ENCODE results near the gene ATP9A.

The ATP9A gene

GRCh38 chr20:51812861-51813260 is 44.7 kb upstream of the ATP9A start:
- no peak for TF ChIP-seq EZH2 (IDR thresholded peaks at IDR 0.05; ENCODE audit: borderline replicate concordance, low read length)
- TF ChIP-seq, protein P1, sequence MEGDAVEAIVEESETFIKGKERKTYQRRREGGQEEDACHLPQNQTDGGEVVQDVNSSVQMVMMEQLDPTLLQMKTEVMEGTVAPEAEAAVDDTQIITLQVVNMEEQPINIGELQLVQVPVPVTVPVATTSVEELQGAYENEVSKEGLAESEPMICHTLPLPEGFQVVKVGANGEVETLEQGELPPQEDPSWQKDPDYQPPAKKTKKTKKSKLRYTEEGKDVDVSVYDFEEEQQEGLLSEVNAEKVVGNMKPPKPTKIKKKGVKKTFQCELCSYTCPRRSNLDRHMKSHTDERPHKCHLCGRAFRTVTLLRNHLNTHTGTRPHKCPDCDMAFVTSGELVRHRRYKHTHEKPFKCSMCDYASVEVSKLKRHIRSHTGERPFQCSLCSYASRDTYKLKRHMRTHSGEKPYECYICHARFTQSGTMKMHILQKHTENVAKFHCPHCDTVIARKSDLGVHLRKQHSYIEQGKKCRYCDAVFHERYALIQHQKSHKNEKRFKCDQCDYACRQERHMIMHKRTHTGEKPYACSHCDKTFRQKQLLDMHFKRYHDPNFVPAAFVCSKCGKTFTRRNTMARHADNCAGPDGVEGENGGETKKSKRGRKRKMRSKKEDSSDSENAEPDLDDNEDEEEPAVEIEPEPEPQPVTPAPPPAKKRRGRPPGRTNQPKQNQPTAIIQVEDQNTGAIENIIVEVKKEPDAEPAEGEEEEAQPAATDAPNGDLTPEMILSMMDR (IDR thresholded peaks at IDR 0.05; ENCODE audit: low read length), result no peak

GRCh38 chr20:51811514-51812128 is 43.4 kb upstream of the ATP9A start:
- Histone ChIP-seq H4K20me1 (ENCODE audit: insufficient read depth, low read length) (no peaks in the 10 kb centered on the region), H3F3A (ENCODE audit: insufficient read depth, low read length) (no peaks in the 10 kb centered on the region), H3K9me2 (ENCODE audit: low read depth, low read length) (no peaks in the 10 kb centered on the region), H3K36me3 (ENCODE audit: insufficient read depth, low read length) (no peaks in the 10 kb centered on the region), H3K79me2 (ENCODE audit: insufficient read depth, low read length) (no peaks in the 10 kb centered on the region), H3K4me3 (ENCODE audit: low read depth, low read length, poor library complexity, severe bottlenecking) (no peak overlapping the region), H3K27ac (ENCODE audit: low read depth, low read length, poor library complexity, severe bottlenecking) (no peak overlapping the region), H3K27me3 (ENCODE audit: insufficient read depth, low read length) (no peaks in the 10 kb centered on the region), H3K9ac (ENCODE audit: low read length) (no peak overlapping the region), H3K9me3 (ENCODE audit: low read length) (no peaks in the 10 kb centered on the region), H3K4me1 (ENCODE audit: insufficient read depth, low read length, severe bottlenecking) (no peaks in the 10 kb centered on the region), H2AFZ (ENCODE audit: low read length) (no peak overlapping the region), H3K4me2 (ENCODE audit: low read length) (no peak overlapping the region)
- no peak for TF ChIP-seq EZH2 (IDR thresholded peaks at IDR 0.05; ENCODE audit: borderline replicate concordance, low read length)
- TF ChIP-seq, protein P1 (IDR thresholded peaks at IDR 0.05; ENCODE audit: low read length), result no peak

More at GRCh38 chr20:51812861-51813260, 44.7 kb upstream of the ATP9A start:
- H3K4me2 ChIP-seq (ENCODE audit: low read length), result no peak overlapping the region
- H3K9me3 ChIP-seq (ENCODE audit: low read length), result no peaks in the 10 kb centered on the region
- no peak overlapping the region for H3K27ac ChIP-seq (ENCODE audit: low read depth, low read length, poor library complexity, severe bottlenecking)
- H3F3A ChIP-seq (ENCODE audit: insufficient read depth, low read length), result no peaks in the 10 kb centered on the region
- no peaks in the 10 kb centered on the region for H4K20me1 ChIP-seq (ENCODE audit: insufficient read depth, low read length)
- H3K9me2 ChIP-seq (ENCODE audit: low read depth, low read length), result no peaks in the 10 kb centered on the region
- no peak overlapping the region for H3K9ac ChIP-seq (ENCODE audit: low read length)
- no peaks in the 10 kb centered on the region for H3K4me1 ChIP-seq (ENCODE audit: insufficient read depth, low read length, severe bottlenecking)
- no peaks in the 10 kb centered on the region for H3K79me2 ChIP-seq (ENCODE audit: insufficient read depth, low read length)
- H3K36me3 ChIP-seq (ENCODE audit: insufficient read depth, low read length), result no peaks in the 10 kb centered on the region
- no peaks in the 10 kb centered on the region for H3K27me3 ChIP-seq (ENCODE audit: insufficient read depth, low read length)
- H3K4me3 ChIP-seq (ENCODE audit: low read depth, low read length, poor library complexity, severe bottlenecking), result no peak overlapping the region
- no peak overlapping the region for H2AFZ ChIP-seq (ENCODE audit: low read length)

DNA sequence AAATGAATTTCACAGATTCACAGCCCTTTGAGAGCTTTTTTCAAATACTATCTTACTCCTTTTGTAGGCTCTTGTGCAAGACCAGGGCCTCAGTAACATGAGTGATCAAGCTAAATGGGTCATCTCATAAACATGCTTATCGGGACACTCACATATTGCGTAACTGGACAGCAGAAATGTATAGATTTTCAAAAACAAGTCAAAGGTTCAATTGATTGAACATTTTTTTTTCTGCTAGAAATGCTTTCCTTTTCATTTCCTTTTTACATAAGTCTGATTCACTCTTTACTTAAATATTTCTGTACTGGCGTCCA is 42.8 kb upstream of the ATP9A start:
- Histone ChIP-seq H3K4me2 (ENCODE audit: low read length) (no peak overlapping the region), H3K27me3 (ENCODE audit: insufficient read depth, low read length) (no peaks in the 10 kb centered on the region), H4K20me1 (ENCODE audit: insufficient read depth, low read length) (no peaks in the 10 kb centered on the region), H3K4me1 (ENCODE audit: insufficient read depth, low read length, severe bottlenecking) (no peaks in the 10 kb centered on the region), H3K79me2 (ENCODE audit: insufficient read depth, low read length) (no peaks in the 10 kb centered on the region), H2AFZ (ENCODE audit: low read length) (no peak overlapping the region), H3K27ac (ENCODE audit: low read depth, low read length, poor library complexity, severe bottlenecking) (no peak overlapping the region), H3K9me3 (ENCODE audit: low read length) (no peaks in the 10 kb centered on the region), H3F3A (ENCODE audit: insufficient read depth, low read length) (no peaks in the 10 kb centered on the region), H3K9me2 (ENCODE audit: low read depth, low read length) (no peaks in the 10 kb centered on the region), H3K9ac (ENCODE audit: low read length) (no peak overlapping the region), H3K36me3 (ENCODE audit: insufficient read depth, low read length) (no peaks in the 10 kb centered on the region), H3K4me3 (ENCODE audit: low read depth, low read length, poor library complexity, severe bottlenecking) (no peak overlapping the region)
- TF ChIP-seq, protein P1 (IDR thresholded peaks at IDR 0.05; ENCODE audit: low read length), result no peak
- no peak for TF ChIP-seq EZH2 (IDR thresholded peaks at IDR 0.05; ENCODE audit: borderline replicate concordance, low read length)
